IMR-90 (cell line): ENCODE data around the gene PLD1. TPM values are rescaled to one million over a fixed set of nuclear protein-coding genes. Genes with fewer than 3 reads are reported as not detected.
A peak's percentile ranks its signal among the peaks of the same experiment; 100 is the strongest.

Experiments
- ATAC-seq: fragments of 200-7000 bp; cut with Tn5 transposase; 2 replicates; pipeline ENCODE4 v1.9.1; 2020; ENCODE audit warnings: low read depth, mild to moderate bottlenecking, moderate library complexity
- BruUV-seq: library from RNA; stranded (reverse); fragments of 400-500 nt; replicated peaks from 2 replicates; lab custom pipeline; 2021; lab: Mats Ljungman, UMichigan
- CTCF ChIA-PET: fragments of 300-600 bp; formaldehyde crosslinking; extraction: SDS; loops from one replicate; lab custom pipeline; 2021; ENCODE audit warnings: antibody characterized with exemption; lab: Yijun Ruan, JAX
- POLR2A ChIA-PET: fragments of 300-600 bp; sonication (Branson Sonifier 250); formaldehyde crosslinking; loops from one replicate; lab custom pipeline; 2022; ENCODE audit warnings: antibody characterized with exemption; ENCODE audit not compliant: unreplicated experiment; lab: Charles Lee
- DNase-seq: peaks from one replicate; pipeline ENCODE4 v3.0.0; 2013
- H2AFZ ChIP-seq: replicated peaks from 2 replicates; pipeline ENCODE3; 2013; ENCODE audit warnings: low read length, mild to moderate bottlenecking; ENCODE audit not compliant: poor library complexity
- H2AK5ac ChIP-seq: 2 replicates; pipeline ENCODE4 v1.6.1; 2013; ENCODE audit warnings: low read depth, low read length, inconsistent platforms
- H2AK9ac ChIP-seq: replicated peaks from 2 replicates; pipeline ENCODE3; 2013; ENCODE audit warnings: mild to moderate bottlenecking, low read depth, low read length, moderate library complexity; ENCODE audit not compliant: poor library complexity
- H2BK120ac ChIP-seq: 2 replicates; pipeline ENCODE4 v1.6.1; 2013; ENCODE audit warnings: low read depth, low read length, inconsistent platforms
- H2BK15ac ChIP-seq: 3 replicates; pipeline ENCODE4 v1.6.1; 2013; ENCODE audit warnings: low read depth, low read length, inconsistent platforms
- H2BK20ac ChIP-seq: 2 replicates; pipeline ENCODE4 v1.6.1; 2013; ENCODE audit warnings: low read depth, mild to moderate bottlenecking, inconsistent platforms, low read length, moderate library complexity
- H2BK5ac ChIP-seq: 2 replicates; pipeline ENCODE4 v1.6.1; 2013; ENCODE audit warnings: mild to moderate bottlenecking, low read depth, low read length, inconsistent platforms; ENCODE audit not compliant: poor library complexity, severe bottlenecking
- H3K14ac ChIP-seq: replicated peaks from 2 replicates; pipeline ENCODE4 v1.6.1; 2013; ENCODE audit warnings: low read depth, low read length, inconsistent platforms
- H3K18ac ChIP-seq: 2 replicates; pipeline ENCODE4 v1.6.1; 2013; ENCODE audit warnings: low read depth, low read length, control low read depth
- H3K23ac ChIP-seq: 2 replicates; pipeline ENCODE4 v1.6.1; 2013; ENCODE audit warnings: low read depth, low read length, inconsistent platforms
- H3K27ac ChIP-seq: 2 replicates; pipeline ENCODE4 v1.5.1; 2013; ENCODE audit warnings: mild to moderate bottlenecking, control low read depth, low read length; ENCODE audit not compliant: insufficient read depth
- H3K27me3 ChIP-seq: 2 replicates; pipeline ENCODE4 v1.6.1; 2013; ENCODE audit warnings: low read length; ENCODE audit not compliant: control insufficient read depth, insufficient read depth
- H3K36me3 ChIP-seq: 2 replicates; pipeline ENCODE4 v1.6.1; 2013; ENCODE audit warnings: low read length, mixed read lengths; ENCODE audit not compliant: control insufficient read depth, insufficient read depth
- H3K4ac ChIP-seq: 2 replicates; pipeline ENCODE4 v1.6.1; 2013; ENCODE audit warnings: low read depth, low read length, inconsistent platforms
- H3K4me1 ChIP-seq: 2 replicates; pipeline ENCODE4 v1.6.1; 2013; ENCODE audit warnings: low read length, mixed read lengths; ENCODE audit not compliant: control insufficient read depth, insufficient read depth
- H3K4me2 ChIP-seq: 2 replicates; pipeline ENCODE4 v1.6.1; 2013; ENCODE audit warnings: low read depth, mild to moderate bottlenecking, control low read depth, low read length, moderate library complexity
- H3K4me3 ChIP-seq: 2 replicates; pipeline ENCODE4 v1.5.1; 2013; ENCODE audit warnings: low read depth, mild to moderate bottlenecking, control low read depth, low read length, moderate library complexity; ENCODE audit not compliant: insufficient read depth
- H3K56ac ChIP-seq: 2 replicates; pipeline ENCODE4 v1.6.1; 2013; ENCODE audit warnings: low read length, inconsistent platforms; ENCODE audit not compliant: insufficient read depth; ENCODE audit errors: extremely low read depth
- H3K79me1 ChIP-seq, 2 experiments: 2 replicates each; pipeline ENCODE4 v1.6.1; 2013; ENCODE audit warnings: low read length in 2 of 2, inconsistent platforms in 1 of 2, low read depth in 1 of 2
- H3K9ac ChIP-seq: 2 replicates; pipeline ENCODE4 v1.6.1; 2013; ENCODE audit warnings: low read depth, low read length, control low read depth
- H3K9me1 ChIP-seq: 2 replicates; pipeline ENCODE4 v1.6.1; 2013; ENCODE audit warnings: low read length, inconsistent platforms; ENCODE audit not compliant: insufficient read depth
- H3K9me3 ChIP-seq: 2 replicates; pipeline ENCODE4 v1.6.1; 2013; ENCODE audit warnings: low read length; ENCODE audit not compliant: control insufficient read depth, insufficient read depth
- H4K20me1 ChIP-seq: 2 replicates; pipeline ENCODE4 v1.6.1; 2013; ENCODE audit warnings: low read length, inconsistent platforms; ENCODE audit not compliant: insufficient read depth
- H4K5ac ChIP-seq: 2 replicates; pipeline ENCODE4 v1.6.1; 2013; ENCODE audit warnings: mild to moderate bottlenecking, low read depth, low read length, control low read depth
- H4K8ac ChIP-seq, 2 experiments: 2 replicates each; pipeline ENCODE4 v1.6.1; 2013; ENCODE audit warnings: low read depth in 2 of 2, low read length in 2 of 2, control low read depth in 1 of 2, inconsistent platforms in 1 of 2
- H4K91ac ChIP-seq: 2 replicates; pipeline ENCODE4 v1.6.1; 2013; ENCODE audit warnings: low read depth, low read length, inconsistent platforms; ENCODE audit not compliant: insufficient read depth
- CHD1 ChIP-seq: IDR thresholded peaks from 2 replicates; pipeline ENCODE4 v1.6.1; 2012; ENCODE audit warnings: low read depth, low read length, improper control_type of control experiment
- MAFK ChIP-seq: IDR thresholded peaks from 2 replicates; pipeline ENCODE4 v1.6.1; 2012; ENCODE audit warnings: low read depth, low read length, improper control_type of control experiment
- POLR2A ChIP-seq: IDR thresholded peaks from 2 replicates; pipeline ENCODE4 v1.6.1; 2012; ENCODE audit warnings: mild to moderate bottlenecking, low read depth, low read length
- RFX5 ChIP-seq: IDR thresholded peaks from 2 replicates; pipeline ENCODE4 v1.8.0; 2012; ENCODE audit warnings: low read depth, mild to moderate bottlenecking, low read length, moderate library complexity
- whole genome bisulfite sequencing, 2 experiments: methylation state at CpG; one replicate each; pipeline versions ENCODE4 v1.1.5 to v1.1.7; 2013; ENCODE audit warnings: missing lambda C conversion rate in 2 of 2; ENCODE audit not compliant: insufficient read length in 1 of 2; ENCODE audit errors: extremely low coverage in 2 of 2; 5-methylcytosine and 5-hydroxymethylcytosine counted together
- dilution Hi-C: fragments of 300-500 bp; cut with HindIII; formaldehyde crosslinking; loops from one replicate; pipeline ENCODE4 v1.14.3; 2018; ENCODE audit warnings: low sequenced_read_pairs; ENCODE audit not compliant: unreplicated experiment
- in situ Hi-C: fragments of 300-500 bp; cut with MboI; formaldehyde crosslinking; loops from 3 replicates; pipeline ENCODE4 v1.14.3; 2019; ENCODE audit warnings: low sequenced_read_pairs, inconsistent platforms, mixed read lengths
- intact Hi-C: fragments of 100-400 bp; cut with micrococcal nuclease; formaldehyde crosslinking; loops from 2 replicates; pipeline ENCODE4 v1.10.0; 2022
- polyA plus RNA-seq, 3 experiments: library from polyadenylated mRNA; depleted of rRNA; stranded (reverse); fragments of >200 nt; gene quantifications; 2 replicates each; pipeline ENCODE4 v1.2.3, GENCODE V29; 2012; ENCODE audit warnings: low replicate concordance in 1 of 3
- total RNA-seq: library from RNA; depleted of rRNA; stranded (reverse); fragments of >200 nt; gene quantifications from 2 replicates; pipeline ENCODE4 v1.2.3, GENCODE V29; 2012

The PLD1 gene
- total and polyA plus RNA-seq, 2 of the 4 experiments (the other 2 are of a cell fraction), result 3.3 to 9.7 TPM

DNA sequence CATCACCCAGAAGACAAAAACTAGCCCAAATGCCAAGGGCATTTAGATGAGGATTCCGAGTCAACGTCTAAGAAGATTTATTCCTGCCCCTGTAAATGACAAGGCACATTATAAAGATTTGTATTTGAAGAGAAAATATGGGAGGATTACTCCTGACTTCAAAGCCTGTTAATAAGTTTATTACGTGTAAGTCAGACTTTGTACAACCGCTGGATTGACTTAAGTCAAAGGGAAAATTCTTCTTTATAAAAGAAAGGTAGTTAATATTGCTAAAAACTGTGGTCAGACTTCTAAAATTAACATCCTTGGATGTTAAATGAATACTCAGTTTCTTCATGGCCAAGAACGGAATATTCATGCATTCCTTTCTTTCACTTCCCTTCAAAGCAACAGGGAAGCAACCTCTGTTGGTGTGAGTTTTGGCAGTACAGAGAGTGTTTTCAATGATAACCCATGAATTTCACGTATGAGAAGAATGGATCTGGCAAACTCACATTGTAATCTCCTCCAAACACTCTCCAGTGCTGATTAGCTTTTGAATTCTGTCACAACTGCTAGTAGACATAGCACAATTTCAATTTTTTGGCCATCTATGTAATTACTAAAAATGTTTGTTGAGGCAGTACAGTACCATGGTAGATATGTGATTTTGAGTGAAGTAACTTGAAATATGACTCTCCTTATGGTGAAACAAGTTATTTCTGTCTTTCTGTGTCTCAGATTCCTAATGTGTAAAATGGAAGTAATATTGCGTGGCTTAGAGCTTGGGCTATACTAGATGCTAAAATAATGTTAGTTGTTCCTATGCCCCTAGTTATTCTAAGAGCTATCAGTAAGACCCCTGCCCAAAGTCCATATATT lies 62.0 kb downstream of the PLD1 start:
- H3K9ac ChIP-seq, result no peak overlapping the region
- peak; percentile 37 for ATAC-seq
- H3K18ac ChIP-seq, result no peak overlapping the region
- in situ Hi-C loops (no loop called here), intact Hi-C loops (no loop called here), dilution Hi-C loops (no loop called here)
- no peak overlapping the region for H2BK120ac ChIP-seq
- peaks cover 7% of the 10 kb centered on the region; the same call in 1 of the 2 replicates for H4K20me1 ChIP-seq
- no peak overlapping the region for H3K4me2 ChIP-seq
- no peak overlapping the region for H3K23ac ChIP-seq
- no peak overlapping the region for H4K8ac ChIP-seq
- no peak overlapping the region for H2AK9ac ChIP-seq
- H2BK15ac ChIP-seq, result no peak overlapping the region
- H3K56ac ChIP-seq, result no peak overlapping the region
- H3K27ac ChIP-seq, result no peak overlapping the region
- H2AFZ ChIP-seq, result no peak overlapping the region
- H4K5ac ChIP-seq, result no peak overlapping the region
- no peaks in the 10 kb centered on the region for H3K79me1 ChIP-seq
- no peaks in the 10 kb centered on the region for H3K27me3 ChIP-seq
- ChIA-PET POLR2A (no interaction called here), CTCF (no interaction called here)
- H3K9me1 ChIP-seq, result no peaks in the 10 kb centered on the region
- H4K91ac ChIP-seq, result no peak overlapping the region
- peaks cover 3% of the 10 kb centered on the region; the same call in 1 of the 2 replicates for H3K36me3 ChIP-seq
- H2BK20ac ChIP-seq, result no peak overlapping the region
- BruUV-seq, result no TSS peak
- 0 out of 2 replicates have a peak, but pooled peaks cover 1% of the 10 kb centered on the region for H3K4me1 ChIP-seq
- H3K9me3 ChIP-seq, result peaks cover 2% of the 10 kb centered on the region; the same call in 1 of the 2 replicates
- H3K4me3 ChIP-seq, result no peak overlapping the region
- no CpG with 5 or more reads among the region's 7 CpGs for WGBS, 2 experiments
- DNase-seq, result peak; percentile 17
- H3K4ac ChIP-seq, result no peak overlapping the region
- no peak overlapping the region for H2AK5ac ChIP-seq
- H2BK5ac ChIP-seq, result no peak overlapping the region
- TF ChIP-seq CHD1 (no peak), RFX5 (no peak), POLR2A (no peak), MAFK (no peak)
- no peak overlapping the region for H3K14ac ChIP-seq
